Activated CD4-positive, alpha-beta T cell treated with anti-CD3 and anti-CD28 coated beads, Interleukin-2, Interleukin-6, amounts not matched to agents 100 ng/mL and 50 ng/mL, durations not matched to agents 16 hours and 8 hours (primary cell): ENCODE results near the gene LOC128125822.
"Not testable (repeated sequence)": the region's sequence is repeated elsewhere in the genome, so short reads cannot be mapped to it uniquely, and the experiment has no call there.

Experiments
- DNase-seq: peaks from one replicate; pipeline ENCODE4 v3.0.0-alpha.2; 2020

The LOC128125822 gene

DNA sequence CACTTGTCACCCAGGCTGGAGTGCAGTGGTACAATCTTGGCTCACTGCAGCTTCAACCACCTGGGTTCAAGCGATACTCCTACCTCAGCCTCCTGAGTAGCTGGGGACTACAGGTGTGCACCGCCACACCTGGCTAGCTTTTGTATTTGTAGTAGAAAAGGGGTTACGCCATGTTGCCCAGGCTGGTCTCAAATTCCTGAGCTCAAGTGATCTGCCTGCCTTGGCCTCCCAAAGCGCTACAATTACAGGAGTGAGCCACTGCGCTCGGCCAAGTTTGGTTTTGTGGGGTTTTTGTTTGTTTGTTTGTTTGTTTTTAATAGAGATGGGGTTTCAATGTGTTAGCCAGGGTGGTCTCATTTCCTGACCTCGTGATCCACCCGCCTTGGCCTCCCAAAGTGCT is 12.3 kb downstream of the LOC128125822 start:
- DNase-seq: no peak

DNA sequence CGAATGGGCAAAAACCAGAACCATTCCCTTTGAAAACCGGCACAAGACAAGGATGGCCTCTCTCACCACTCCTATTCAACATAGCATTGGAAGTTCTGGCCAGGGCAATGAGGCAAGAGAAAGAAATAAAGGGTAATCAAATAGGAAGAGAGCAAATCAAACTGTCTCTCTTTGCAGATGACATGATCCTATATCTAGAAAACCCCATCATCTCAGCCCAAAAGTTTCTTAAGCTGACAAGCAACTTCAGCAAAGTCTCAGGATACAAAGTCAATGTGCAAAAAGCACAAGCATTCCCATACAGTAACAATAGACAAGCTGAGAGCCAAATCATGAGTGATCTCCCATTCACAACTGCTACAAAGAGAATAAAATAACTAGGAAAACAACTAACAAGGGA is 13.4 kb downstream of the LOC128125822 start:
- not testable (repeated sequence) for DNase-seq

DNA sequence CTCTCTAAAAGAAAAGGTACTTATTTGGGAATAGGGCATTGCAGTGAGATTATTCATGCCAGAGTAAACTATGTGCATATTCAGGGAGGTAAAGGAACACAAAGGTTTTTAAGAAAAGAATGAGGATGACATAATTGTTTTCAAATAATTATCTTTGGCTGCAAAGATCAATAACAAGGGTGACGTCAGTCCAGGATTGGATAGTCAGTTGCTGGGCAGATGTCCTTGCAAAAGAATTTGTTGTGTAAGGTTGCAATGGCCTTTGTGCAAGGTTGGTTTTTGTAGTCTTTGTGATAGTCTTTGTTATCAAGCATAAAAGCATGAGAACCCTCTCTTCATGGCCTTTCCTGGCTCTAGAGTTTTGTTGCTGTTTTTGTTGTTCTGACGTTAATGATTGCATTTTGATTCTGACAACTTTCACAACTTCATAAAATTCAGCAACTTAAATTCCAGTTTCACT is 17.7 kb downstream of the LOC128125822 start:
- DNase-seq: no peak

DNA sequence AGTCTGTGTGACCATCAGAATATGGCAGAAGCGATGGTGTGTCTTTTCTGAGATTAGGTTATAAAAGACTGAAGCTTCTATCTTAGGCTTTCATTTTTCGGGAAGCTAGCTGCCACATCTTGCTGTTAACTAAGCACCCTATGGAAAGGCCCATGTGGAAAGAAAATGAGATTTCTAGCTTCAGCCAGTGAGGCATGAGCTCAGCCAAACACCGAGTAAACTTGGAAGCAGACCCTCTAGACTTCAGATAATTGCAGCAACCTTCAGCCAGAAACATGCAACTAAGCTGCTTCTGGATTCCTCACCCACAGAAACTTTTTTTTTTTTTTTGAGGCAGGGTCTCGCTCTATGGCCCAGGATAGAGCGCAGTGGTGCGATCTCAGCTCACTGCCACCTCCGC is 20.6 kb downstream of the LOC128125822 start:
- no peak for DNase-seq

DNA sequence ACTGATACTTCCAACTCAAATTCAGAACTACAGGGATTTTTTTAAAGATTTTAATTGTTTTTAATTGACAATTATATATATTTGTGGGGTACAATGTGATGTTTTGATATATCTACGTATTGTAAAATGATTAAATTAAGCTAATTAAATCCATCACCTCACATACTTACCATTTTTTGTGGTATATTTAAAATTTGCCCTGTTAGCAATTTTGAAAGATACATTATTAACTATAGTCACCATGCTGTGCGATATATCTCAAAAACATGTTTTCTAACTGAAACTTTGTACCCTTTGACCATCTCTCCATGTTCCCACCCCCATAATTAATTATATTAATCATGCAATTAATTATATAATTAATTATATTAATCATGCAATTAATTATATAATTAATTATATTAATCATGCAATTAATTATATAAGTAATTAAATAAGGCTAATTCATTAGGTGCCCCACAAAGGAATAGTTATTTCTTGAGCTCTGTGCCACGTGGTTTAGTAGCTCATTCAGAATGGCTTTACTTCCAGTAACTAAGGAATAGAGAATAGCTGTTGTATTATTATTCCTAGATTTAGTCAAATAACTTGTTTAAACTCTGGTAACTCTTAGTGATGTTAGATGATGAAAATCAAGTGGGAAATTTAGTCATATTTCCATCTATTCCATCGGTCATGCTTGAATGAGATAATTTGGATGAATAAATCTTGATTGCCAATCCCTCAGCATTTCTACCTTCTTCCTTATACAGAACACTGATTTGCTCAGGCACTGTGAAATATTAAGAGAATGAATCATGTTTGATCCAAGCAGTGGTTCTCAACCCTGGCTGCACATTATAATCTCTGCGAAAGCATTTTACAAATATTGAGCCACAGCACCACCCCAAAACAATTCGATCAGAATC is 25.1 kb downstream of the LOC128125822 start:
- DNase-seq: no peak

DNA sequence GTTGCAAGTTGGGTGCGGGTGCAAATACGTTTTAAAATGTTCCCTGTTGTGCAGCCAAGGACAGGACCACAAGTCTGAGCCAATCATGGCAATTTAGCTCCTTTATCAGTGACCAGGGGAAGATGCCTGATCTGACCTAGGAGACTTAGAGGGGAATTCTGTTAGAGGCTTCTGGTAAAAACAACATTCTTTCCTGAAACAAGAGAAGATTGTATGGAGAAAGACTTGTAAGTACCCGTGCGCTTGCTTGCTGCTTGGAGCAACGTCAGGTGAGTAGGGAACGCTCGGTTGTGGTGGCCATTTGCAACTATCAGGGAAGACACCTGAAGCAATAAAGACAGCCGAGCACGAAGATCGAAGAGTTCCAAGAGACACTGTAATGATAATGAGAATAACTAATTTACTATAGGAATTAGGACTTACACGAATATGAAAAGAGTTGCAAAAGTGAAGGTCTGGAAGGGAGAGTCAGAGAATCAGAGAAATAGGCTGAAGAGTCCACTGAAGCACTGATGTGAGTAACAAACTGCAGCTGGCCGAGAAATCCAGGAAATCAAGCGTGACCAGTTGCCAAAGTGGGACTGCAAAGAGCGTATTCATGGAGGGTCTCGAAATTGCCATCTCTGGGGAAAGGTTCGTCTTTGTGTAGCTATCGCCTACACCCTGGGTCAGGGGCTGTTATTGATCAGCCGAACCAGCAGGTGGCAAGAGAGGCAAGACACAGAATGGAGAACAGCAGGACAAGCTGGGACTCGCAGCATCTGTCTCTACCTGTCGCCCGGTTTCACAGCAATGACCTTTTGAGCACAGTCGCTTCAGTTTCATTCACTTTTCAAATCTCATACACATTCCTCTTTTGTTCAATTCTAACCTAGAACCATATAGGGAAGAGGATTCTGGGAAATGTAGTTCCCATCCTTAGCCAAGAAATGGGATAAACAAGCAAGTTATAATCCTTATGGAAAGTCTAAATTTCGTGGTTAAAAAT is 26.1 kb downstream of the LOC128125822 start:
- DNase-seq: peak; percentile 82

DNA sequence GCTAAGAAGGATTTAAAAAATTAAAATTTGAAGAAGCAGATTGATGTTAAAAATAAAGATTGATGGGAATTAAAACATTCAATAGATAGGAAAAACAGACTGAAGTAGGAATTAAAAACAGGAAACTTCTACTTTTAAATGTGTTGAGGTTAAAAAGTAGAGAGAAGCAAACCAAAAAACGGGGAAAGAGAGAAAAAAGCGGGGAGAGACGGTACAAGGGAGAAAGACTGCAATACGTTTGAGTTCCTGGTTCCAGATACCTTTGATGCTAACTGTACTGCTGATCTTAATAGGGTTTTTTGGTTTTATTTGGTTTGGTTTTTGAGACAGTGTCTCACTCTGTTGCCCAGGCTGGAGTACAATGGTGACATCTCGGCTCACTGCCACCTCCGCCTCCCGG is 27.0 kb downstream of the LOC128125822 start:
- DNase-seq: no peak

DNA sequence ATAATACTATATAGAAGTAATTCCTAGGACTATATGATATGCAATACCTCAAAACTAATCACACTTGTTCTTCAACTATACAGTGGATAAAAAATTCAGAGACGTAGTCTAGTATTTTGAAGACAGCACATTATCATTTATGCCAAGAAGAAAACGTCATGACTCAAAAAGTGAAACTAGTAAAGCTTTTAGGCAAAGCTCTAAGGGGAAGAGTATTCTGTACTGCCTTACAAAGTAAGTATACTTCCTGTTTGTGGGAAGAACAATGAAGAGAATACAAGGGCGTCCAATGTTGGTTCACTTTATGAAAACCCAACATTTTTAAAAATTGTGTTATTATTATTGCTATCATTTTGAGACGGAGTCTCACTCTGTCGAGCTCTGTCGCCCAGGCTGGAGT is 27.9 kb downstream of the LOC128125822 start:
- DNase-seq: no peak

DNA sequence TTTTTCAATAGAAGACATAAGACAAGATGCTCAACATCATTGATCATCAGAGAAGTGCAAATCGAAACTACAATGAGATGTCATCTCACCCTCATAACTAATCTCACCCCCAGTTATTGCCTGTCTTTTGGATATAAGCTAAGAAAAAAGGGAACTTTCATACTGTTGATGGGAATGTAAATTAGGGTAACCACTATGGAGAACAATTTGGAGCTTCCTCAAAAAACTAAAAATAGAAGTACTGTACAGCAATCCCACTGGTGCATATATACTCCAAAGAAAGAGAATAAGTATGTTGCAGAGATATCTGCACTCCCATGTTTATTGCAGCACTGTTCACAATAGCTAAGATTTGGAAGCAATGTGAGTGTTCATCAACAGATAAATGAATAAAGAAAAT is 37.0 kb downstream of the LOC128125822 start:
- no peak for DNase-seq

DNA sequence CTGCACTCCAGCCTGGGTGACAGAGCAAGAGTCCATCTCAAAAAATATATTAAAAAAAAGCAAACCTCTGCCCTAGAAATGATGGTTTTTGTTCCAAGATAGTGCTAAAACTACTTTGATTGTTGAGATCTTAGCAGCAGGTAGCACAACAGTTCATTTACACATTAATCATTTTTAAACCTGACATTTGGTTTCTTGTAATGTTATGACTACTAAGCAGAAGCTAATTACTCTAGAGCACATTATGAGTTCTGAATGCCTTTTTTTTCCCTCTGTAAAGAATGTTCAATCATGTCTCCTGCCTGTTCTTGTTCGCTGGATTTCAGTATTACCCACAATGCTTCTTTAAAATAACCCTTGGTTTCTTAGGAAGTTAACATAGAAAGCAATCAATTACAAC is 38.7 kb downstream of the LOC128125822 start:
- no peak for DNase-seq

DNA sequence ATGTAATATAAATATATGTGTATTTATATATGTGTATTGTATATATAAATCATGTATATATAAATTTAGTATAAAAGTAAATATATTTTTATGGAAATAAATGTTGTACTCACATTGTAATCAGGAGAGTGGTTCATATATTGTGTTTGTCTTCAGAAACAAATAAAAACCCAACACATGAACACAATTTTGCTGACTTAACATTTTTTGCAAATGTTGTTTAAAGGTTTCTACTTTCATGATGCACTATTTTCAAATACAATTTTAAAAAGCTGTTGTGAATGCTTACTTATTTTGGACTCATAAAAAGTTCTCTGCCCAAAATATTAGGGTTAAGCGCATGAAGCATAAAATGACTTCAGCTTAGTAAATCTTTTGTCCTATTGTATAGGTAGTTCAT is 39.3 kb downstream of the LOC128125822 start:
- no peak for DNase-seq

DNA sequence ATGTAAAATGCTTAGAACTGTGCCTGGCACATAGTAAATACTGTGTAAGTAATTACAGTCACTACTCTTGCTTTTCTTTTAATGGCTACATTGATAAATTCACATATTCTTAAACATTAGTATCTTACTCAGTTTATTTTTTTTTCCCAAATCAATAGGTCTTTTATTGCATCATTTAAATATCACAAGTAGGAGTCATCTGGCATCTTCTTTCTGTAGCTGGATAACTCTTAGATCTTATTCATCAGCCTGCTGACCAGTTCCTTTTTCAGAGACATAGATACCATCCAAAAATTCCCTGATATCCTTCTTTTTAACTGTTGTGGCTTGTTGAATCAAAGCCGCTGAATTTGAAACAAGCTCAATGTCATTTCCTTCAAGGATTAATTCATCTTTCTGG is 43.3 kb downstream of the LOC128125822 start:
- DNase-seq: no peak
